GM21528 (cell line): Measurements from ENCODE around the gene CAPN15.
A peak's percentile ranks its signal among the peaks of the same experiment; 100 is the strongest.

Experiments
- ATAC-seq: cut with Tn5 transposase; IDR thresholded peaks from one replicate; pipeline ENCODE4 v1.9.1; 2021; ENCODE audit warnings: mild to moderate bottlenecking, moderate library complexity; ENCODE audit not compliant: unreplicated experiment, low FRiP score

The CAPN15 gene

GRCh38 chr16:559411-560203 lies 32.1 kb downstream of the CAPN15 start:
- ATAC-seq: no peak

- no peak for ATAC-seq
These were observed 32.7 kb downstream of the CAPN15 start, which contains the start of gene PRR35 for GRCh38 chr16:560204-560700. TSS of gene PRR35 (plus strand) at chr16:560394. CDS start at chr16:563295, 2,901 bp downstream.

GRCh38 chr16:560701-561412 lies 33.3 kb downstream of the CAPN15 start:
- no peak for ATAC-seq

- ATAC-seq: no peak
These were observed 33.9 kb downstream of the CAPN15 start for GRCh38 chr16:561413-561794.

GRCh38 chr16:561957-562938 lies 34.7 kb downstream of the CAPN15 start:
- no peak for ATAC-seq

GRCh38 chr16:563072-563644 lies 35.6 kb downstream of the CAPN15 start:
- ATAC-seq: no peak

GRCh38 chr16:564690-565418 lies 37.3 kb downstream of the CAPN15 start:
- ATAC-seq: no peak

- no peak for ATAC-seq
These were observed 38.2 kb downstream of the CAPN15 start for GRCh38 chr16:565419-566330.

GRCh38 chr16:566475-567372 lies 39.2 kb downstream of the CAPN15 start, which contains the start of gene NHLRC4:
TSS of gene NHLRC4 (plus strand) at chr16:567005. CDS start at chr16:568048, 1,043 bp downstream.
- ATAC-seq: no peak

GRCh38 chr16:567373-568256 lies 40.1 kb downstream of the CAPN15 start:
- ATAC-seq: no peak

- no peak for ATAC-seq
These were observed 41.1 kb downstream of the CAPN15 start for GRCh38 chr16:568401-569258.

- peak; percentile 47 for ATAC-seq
These were observed 42.1 kb downstream of the CAPN15 start, which contains the start of gene PIGQ for GRCh38 chr16:569445-570254. TSS of gene PIGQ (plus strand) at chr16:569968. CDS start at chr16:574075, 4,107 bp downstream.

- no peak for ATAC-seq
These were observed 45.5 kb downstream of the CAPN15 start for GRCh38 chr16:572865-573650.
